Esophagus (tissue), 2 donors: Measurements from ENCODE around the gene PCDH17. TPM values are rescaled to one million over a fixed set of nuclear protein-coding genes. Genes with fewer than 3 reads are reported as not detected.

Experiments used
- H3K27ac ChIP-seq, 2 donors: one replicate each; pipeline ENCODE4 v1.5.1; 2013; ENCODE audit warnings: low read depth in 2 of 2, mild to moderate bottlenecking in 2 of 2, inconsistent platforms in 1 of 2, low read length in 1 of 2, moderate library complexity in 1 of 2
- H3K27me3 ChIP-seq, 2 donors: one replicate each; pipeline ENCODE4 v1.6.1; 2013; ENCODE audit warnings: low read length in 2 of 2, control low read depth in 1 of 2, mild to moderate bottlenecking in 1 of 2; ENCODE audit not compliant: insufficient read depth in 2 of 2, control insufficient read depth in 1 of 2
- H3K36me3 ChIP-seq, 2 donors: one replicate each; pipeline ENCODE4 v1.6.1; 2013; ENCODE audit warnings: low read length in 1 of 2; ENCODE audit not compliant: control insufficient read depth in 2 of 2, insufficient read depth in 2 of 2
- H3K4me1 ChIP-seq, 2 donors: one replicate each; pipeline ENCODE4 v1.6.1; 2013; ENCODE audit warnings: low read length in 1 of 2; ENCODE audit not compliant: control insufficient read depth in 2 of 2, insufficient read depth in 2 of 2
- H3K4me3 ChIP-seq, 2 donors: one replicate each; pipeline ENCODE4 v1.5.1; 2013; ENCODE audit warnings: low read length in 2 of 2, mild to moderate bottlenecking in 2 of 2, low read depth in 1 of 2, moderate library complexity in 1 of 2
- H3K9me3 ChIP-seq, 2 donors: one replicate each; pipeline ENCODE4 v1.6.1; 2013; ENCODE audit warnings: mild to moderate bottlenecking in 2 of 2, low read depth in 1 of 2, low read length in 1 of 2, moderate library complexity in 1 of 2; ENCODE audit not compliant: control insufficient read depth in 2 of 2, insufficient read depth in 1 of 2
- WGBS, 2 donors: extraction: QIAGEN DNeasy Blood & Tissue Kit; methylation state at CpG; one replicate each; pipeline ENCODE4 v1.1.7; 2013; 5-methylcytosine and 5-hydroxymethylcytosine counted together
- polyA plus RNA-seq, 2 donors: library from polyadenylated mRNA; stranded (reverse); fragments of 200-250 nt; gene quantifications; one replicate each; pipeline ENCODE4 v1.2.3, GENCODE V29; 2013
- donor health status: healthy with polysubstance abuse.
- donor health status: Bipolar disorder and iron deficiency.

PCDH17 gene
- polyA plus RNA-seq, 2 donors: 0.22 to 0.36 TPM

DNA sequence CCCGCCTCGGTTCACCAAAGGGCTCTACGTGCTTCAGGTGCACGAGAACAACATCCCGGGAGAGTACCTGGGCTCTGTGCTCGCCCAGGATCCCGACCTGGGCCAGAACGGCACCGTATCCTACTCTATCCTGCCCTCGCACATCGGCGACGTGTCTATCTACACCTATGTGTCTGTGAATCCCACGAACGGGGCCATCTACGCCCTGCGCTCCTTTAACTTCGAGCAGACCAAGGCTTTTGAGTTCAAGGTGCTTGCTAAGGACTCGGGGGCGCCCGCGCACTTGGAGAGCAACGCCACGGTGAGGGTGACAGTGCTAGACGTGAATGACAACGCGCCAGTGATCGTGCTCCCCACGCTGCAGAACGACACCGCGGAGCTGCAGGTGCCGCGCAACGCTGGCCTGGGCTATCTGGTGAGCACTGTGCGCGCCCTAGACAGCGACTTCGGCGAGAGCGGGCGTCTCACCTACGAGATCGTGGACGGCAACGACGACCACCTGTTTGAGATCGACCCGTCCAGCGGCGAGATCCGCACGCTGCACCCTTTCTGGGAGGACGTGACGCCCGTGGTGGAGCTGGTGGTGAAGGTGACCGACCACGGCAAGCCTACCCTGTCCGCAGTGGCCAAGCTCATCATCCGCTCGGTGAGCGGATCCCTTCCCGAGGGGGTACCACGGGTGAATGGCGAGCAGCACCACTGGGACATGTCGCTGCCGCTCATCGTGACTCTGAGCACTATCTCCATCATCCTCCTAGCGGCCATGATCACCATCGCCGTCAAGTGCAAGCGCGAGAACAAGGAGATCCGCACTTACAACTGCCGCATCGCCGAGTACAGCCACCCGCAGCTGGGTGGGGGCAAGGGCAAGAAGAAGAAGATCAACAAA is 2.6 kb downstream of the PCDH17 start:
- peaks cover 0 to 27% of the 10 kb centered on the region in 2 donors for H3K27me3 ChIP-seq
- 17 to 18% methylated on average over 78 of the region's 78 CpGs for WGBS, 2 donors
- peaks cover 3 to 7% of the 10 kb centered on the region in 2 donors for H3K4me1 ChIP-seq
- peak overlapping the region in 1 of 2 donors; percentile 10 for H3K27ac ChIP-seq
- H3K4me3 ChIP-seq: peak overlapping the region; percentile 12 to 46
- peaks cover 3 to 28% of the 10 kb centered on the region in 2 donors for H3K9me3 ChIP-seq
- no peaks in the 10 kb centered on the region for H3K36me3 ChIP-seq

DNA sequence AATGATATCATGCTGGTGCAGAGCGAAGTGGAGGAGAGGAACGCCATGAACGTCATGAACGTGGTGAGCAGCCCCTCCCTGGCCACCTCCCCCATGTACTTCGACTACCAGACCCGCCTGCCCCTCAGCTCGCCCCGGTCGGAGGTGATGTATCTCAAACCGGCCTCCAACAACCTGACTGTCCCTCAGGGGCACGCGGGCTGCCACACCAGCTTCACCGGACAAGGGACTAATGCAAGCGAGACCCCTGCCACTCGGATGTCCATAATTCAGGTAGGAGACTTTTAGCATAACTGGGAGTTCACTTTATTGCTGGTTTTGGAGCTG is 3.3 kb downstream of the PCDH17 start:
- WGBS, 2 donors: 12 to 21% methylated on average over 15 of the region's 15 CpGs

DNA sequence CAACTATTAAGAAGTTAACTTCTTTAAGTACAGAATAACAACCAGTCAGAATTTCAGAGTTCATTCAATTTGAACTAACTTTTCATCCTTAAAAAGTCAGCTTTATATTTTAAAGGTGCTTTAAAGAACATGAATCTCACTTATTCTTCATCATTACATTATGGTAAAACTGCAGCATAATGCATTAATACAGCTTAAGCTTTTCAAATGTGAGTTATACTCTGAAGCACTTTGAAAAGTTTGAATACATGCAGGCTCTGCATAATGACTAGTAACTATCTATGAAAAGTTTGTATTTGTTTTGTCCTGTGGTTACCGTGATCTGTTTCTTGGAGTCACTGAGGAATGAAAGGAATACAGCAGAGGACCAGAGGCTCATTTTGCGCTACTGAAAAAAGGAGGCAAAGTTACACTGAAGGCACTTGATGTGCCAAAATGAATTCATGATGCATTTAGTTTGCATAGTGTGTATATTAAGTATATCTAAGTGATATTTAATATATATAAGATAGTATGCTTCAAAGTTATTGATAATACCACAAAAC is 4.1 kb downstream of the PCDH17 start:
- peaks cover 3 to 28% of the 10 kb centered on the region in 2 donors for H3K9me3 ChIP-seq
- H3K4me3 ChIP-seq: no peak overlapping the region
- no peak overlapping the region for H3K27ac ChIP-seq
- peaks cover 0 to 20% of the 10 kb centered on the region in 2 donors for H3K27me3 ChIP-seq
- H3K4me1 ChIP-seq: peaks cover 3 to 5% of the 10 kb centered on the region in 2 donors
- WGBS, 2 donors: 54 to 59% methylated on average over 2 of the region's 2 CpGs
- no peaks in the 10 kb centered on the region for H3K36me3 ChIP-seq

More for the DNA sequence above, 3.3 kb downstream of the PCDH17 start:
- no peaks in the 10 kb centered on the region for H3K36me3 ChIP-seq
- H3K4me1 ChIP-seq: peaks cover 3 to 5% of the 10 kb centered on the region in 2 donors
- H3K27ac ChIP-seq: no peak overlapping the region
- peaks cover 3 to 28% of the 10 kb centered on the region in 2 donors for H3K9me3 ChIP-seq
- peak overlapping the region; percentile 12 to 46 for H3K4me3 ChIP-seq
- peaks cover 0 to 24% of the 10 kb centered on the region in 2 donors for H3K27me3 ChIP-seq

DNA sequence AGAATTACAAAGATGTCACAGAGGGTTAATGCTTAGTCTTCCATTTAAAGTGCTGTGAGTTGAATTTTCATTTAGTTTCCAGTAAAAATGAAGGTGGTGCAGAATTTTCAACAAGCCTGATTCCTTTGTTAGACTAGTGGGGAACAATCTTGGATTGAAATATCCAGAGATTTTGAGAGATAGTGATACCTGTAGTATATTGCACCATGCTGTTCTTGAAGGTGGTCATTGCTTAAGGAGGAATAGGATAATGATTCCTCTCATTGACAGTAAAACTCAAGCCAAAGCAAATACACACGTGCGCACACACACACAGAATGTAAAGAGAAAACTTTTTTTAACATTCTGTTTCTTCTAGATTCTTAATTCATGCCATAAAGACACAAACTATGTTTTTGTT is 5.3 kb downstream of the PCDH17 start:
- WGBS, 2 donors: 62 to 70% methylated on average over 2 of the region's 2 CpGs
- Histone ChIP-seq H3K27ac (no peak overlapping the region), H3K4me3 (no peak overlapping the region), H3K27me3 (peaks cover 0 to 17% of the 10 kb centered on the region in 2 donors), H3K4me1 (peaks cover 3 to 5% of the 10 kb centered on the region in 2 donors), H3K36me3 (no peaks in the 10 kb centered on the region), H3K9me3 (peaks cover 3 to 25% of the 10 kb centered on the region in 2 donors)

DNA sequence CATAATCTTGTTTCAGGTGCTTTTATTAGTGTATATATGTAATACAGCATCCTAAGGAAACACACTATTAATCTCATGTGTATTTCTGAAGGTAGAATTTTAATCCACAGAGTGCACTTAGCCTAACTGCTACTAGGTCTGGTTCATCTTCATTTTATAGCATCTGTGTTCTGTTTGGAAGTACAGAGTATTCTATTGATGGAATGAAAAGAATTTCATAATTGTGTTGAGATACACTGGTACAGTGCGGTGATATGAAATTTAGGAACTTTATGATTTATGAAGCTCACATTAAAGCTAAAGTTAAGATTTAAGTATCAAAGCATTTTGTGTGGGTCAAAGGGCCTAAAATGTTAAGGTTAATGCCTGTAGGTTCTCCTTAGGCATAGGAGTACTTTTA is 6.0 kb downstream of the PCDH17 start:
- Histone ChIP-seq H3K9me3 (peaks cover 3 to 23% of the 10 kb centered on the region in 2 donors), H3K36me3 (no peaks in the 10 kb centered on the region), H3K27ac (no peak overlapping the region), H3K4me3 (no peak overlapping the region), H3K27me3 (peaks cover 0 to 17% of the 10 kb centered on the region in 2 donors), H3K4me1 (peaks cover 3 to 5% of the 10 kb centered on the region in 2 donors)
- WGBS, 2 donors: 82 to 87% methylated on average over 1 of the region's 1 CpG

DNA sequence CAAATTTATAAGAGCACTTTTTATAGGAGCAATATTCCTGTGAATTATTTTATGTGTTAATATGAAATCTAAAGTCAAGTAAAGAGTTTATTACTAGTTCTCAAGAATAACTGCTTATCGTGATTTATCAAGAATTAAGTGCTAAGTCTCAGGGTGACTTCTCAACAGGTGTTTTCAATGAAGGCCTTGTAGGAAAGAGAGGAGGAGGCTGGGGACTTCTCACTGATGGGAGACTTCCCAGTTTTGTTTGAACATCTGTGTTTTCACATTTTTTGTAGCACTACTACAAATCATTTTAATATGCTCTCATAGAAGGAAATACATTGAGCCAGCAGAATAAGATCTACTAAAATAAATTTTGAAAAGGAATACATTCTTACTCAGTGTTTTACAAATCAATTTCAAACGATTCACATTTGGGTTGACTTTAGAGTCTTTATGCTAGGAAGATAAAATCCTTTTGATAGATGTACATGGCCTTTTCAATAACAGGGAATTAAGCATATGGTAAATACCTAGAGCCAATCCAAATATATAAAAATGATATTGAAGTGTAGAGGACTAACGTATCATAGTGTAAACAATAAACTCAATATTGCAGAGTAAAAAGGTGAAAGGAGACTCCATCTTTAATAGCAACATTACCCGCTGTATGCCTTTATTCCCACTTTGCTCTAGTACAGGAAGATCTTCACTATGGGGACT is 6.8 kb downstream of the PCDH17 start:
- no peak overlapping the region for H3K27ac ChIP-seq

DNA sequence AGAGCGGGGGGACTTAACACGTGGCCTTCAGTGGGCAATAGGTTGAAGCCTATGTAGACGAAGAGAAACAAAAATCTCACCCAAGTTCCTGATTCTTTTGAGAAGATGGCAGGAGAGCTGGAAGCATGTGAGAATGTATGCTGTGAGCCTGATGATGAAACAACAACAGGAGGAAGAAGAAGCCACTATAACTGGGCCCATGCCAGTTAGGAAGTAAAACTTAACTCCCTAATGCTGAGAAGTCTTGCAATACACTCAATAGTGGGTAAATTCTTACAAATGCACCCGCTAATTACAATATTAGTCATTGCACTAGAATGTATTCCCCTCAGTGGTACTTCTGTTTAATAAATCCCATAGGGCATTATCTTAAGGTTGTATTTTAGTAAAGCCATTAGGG is 9.1 kb downstream of the PCDH17 start:
- 68% methylated on average over 4 of the region's 4 CpGs for WGBS, 2 donors
- H3K9me3 ChIP-seq: no peaks in the 10 kb centered on the region
- no peaks in the 10 kb centered on the region for H3K36me3 ChIP-seq
- H3K27ac ChIP-seq: no peak overlapping the region
- no peak overlapping the region for H3K4me3 ChIP-seq
- no peaks in the 10 kb centered on the region for H3K27me3 ChIP-seq
- no peaks in the 10 kb centered on the region for H3K4me1 ChIP-seq

More for the DNA sequence above, 6.8 kb downstream of the PCDH17 start:
- Histone ChIP-seq H3K27me3 (peaks cover 0 to 9% of the 10 kb centered on the region in 2 donors), H3K4me1 (peaks cover 0 to 3% of the 10 kb centered on the region in 2 donors), H3K9me3 (peaks cover 3 to 15% of the 10 kb centered on the region in 2 donors), H3K36me3 (no peaks in the 10 kb centered on the region), H3K4me3 (no peak overlapping the region)
- WGBS, 2 donors: 60 to 72% methylated on average over 4 of the region's 4 CpGs

DNA sequence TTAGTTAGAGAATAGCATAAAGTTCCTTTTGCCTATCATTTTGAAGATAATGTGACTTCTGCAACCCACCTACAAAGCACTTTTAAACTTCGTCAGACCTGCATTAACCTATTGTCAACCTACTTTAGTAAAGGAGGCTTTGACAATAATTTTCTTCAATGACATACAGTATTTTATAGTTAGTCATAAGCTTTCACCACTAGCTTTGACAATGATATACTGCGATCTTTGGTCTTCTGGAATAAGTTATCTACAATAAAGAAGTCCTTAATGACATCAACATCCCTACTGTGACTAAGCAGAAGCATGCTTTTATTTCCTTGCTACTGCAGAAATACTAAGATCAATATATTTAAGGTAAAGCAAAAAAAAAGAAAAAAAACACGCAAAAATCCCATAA is 9.5 kb downstream of the PCDH17 start:
- H3K9me3 ChIP-seq: no peaks in the 10 kb centered on the region
- no peaks in the 10 kb centered on the region for H3K27me3 ChIP-seq
- no peaks in the 10 kb centered on the region for H3K4me1 ChIP-seq
- WGBS, 2 donors: 76 to 78% methylated on average over 3 of the region's 3 CpGs
- no peaks in the 10 kb centered on the region for H3K36me3 ChIP-seq
- no peak overlapping the region for H3K27ac ChIP-seq
- H3K4me3 ChIP-seq: no peak overlapping the region

DNA sequence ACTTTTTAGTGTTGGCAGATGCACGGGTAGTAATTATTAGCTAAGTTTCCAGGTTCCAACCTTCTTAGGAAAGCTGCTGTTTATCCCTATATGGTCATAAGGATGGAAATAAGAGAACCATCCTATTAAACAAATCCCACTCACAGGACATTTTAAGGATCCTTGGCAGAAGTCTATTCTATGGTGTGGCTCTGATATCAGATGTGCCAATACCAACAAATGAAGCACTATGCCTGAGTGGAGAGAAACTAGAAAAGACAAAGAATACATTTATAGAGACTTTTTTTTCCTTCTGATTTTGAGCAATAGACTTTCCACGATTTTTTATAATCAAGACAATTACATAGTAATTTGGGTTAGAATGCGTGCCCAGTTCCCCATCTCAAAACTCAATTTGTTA is 12.6 kb downstream of the PCDH17 start:
- WGBS, 2 donors: 71 to 74% methylated on average over 3 of the region's 3 CpGs
- Histone ChIP-seq H3K4me1 (no peaks in the 10 kb centered on the region), H3K36me3 (no peaks in the 10 kb centered on the region), H3K27ac (no peak overlapping the region), H3K27me3 (no peaks in the 10 kb centered on the region), H3K9me3 (no peaks in the 10 kb centered on the region), H3K4me3 (no peak overlapping the region)
